Tibial nerve (tissue), 3 donors: Measurements from ENCODE around the gene FOXD2.

Source experiments
- EP300 ChIP-seq, 2 donors: sonication (generic); formaldehyde crosslinking; IDR thresholded peaks; one replicate each; pipeline ENCODE4 v1.6.1; 2017; ENCODE audit warnings: antibody characterized with exemption in 2 of 2, mild to moderate bottlenecking in 1 of 2
- POLR2A ChIP-seq, 2 donors: fragments of 450-650 bp; IDR thresholded peaks; one replicate each; pipeline ENCODE4 v1.6.1; 2017; ENCODE audit warnings: antibody characterized with exemption in 2 of 2, mild to moderate bottlenecking in 2 of 2, moderate library complexity in 2 of 2

- no peak for TF ChIP-seq EP300 (IDR thresholded peaks at IDR 0.05)
- TF ChIP-seq POLR2A (IDR thresholded peaks at IDR 0.05): no peak
These were observed 22.2 kb downstream of the FOXD2 start for GRCh38 chr1:47460040-47460439.
